GM12873 (cell line): ENCODE data around the gene IL1RAPL2.

ENCODE experiments used
- CTCF ChIP-seq: IDR thresholded peaks from 2 replicates; pipeline ENCODE4 v1.5.1; 2012; ENCODE audit warnings: low read depth, mild to moderate bottlenecking, moderate library complexity, low read length, control low read depth; ENCODE audit not compliant: insufficient read depth; ENCODE audit errors: missing control alignments

Gene IL1RAPL2

GRCh38 chrX:105610411-105610810 lies 1044.4 kb downstream of the IL1RAPL2 start:
- no peak for TF ChIP-seq CTCF

DNA sequence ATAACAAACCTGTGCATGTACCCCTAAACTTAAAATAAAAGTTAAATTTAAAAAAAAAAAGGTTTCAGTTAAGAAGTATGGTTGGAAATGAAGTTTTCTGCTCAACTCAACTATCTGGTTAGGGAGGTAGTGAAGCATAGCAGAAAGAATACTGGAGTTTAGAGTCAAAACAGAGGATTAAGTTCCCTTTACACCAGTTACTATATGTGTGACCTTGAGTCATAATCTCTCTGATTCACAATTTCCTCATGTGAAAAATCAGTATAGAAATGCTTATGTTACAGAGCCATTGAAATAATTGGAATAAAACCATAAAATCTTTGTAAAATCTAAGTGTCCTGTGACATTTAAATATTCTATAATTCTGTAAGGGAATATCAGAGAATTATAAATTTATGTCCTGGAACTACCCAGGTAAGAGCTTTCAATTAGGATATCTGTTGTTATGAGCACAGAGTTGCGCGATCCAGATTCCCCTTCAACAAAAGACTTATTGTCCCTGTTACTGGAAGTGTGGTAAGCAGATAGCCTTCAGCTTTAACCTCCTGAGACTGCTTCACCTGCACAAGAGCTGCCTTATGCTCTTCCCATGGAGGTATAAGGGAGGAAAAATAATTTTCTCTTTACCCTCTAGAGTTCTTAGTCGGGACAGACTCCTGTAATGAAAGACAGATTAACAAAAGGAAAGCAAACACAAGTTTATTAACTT lies 1052.5 kb downstream of the IL1RAPL2 start:
- no peak for TF ChIP-seq CTCF

DNA sequence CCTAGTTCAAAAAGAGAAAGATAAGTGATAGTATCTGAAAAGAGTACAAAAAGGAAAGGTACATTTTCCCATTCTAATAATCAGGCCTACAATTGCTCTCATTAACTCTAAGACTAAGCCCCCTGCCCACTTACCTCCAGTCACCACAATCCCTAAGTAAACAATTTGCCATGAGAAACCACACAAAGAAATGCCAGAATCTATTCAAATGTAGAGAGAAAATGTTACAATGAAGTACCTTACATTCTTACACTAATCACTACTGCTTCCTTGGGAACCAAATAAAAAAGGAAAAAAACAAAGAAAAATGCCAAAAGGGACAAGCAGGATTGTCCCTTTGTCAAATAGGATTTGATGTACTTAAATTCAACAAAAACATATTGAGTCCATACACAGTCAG lies 1068.2 kb downstream of the IL1RAPL2 start:
- TF ChIP-seq CTCF: no peak

DNA sequence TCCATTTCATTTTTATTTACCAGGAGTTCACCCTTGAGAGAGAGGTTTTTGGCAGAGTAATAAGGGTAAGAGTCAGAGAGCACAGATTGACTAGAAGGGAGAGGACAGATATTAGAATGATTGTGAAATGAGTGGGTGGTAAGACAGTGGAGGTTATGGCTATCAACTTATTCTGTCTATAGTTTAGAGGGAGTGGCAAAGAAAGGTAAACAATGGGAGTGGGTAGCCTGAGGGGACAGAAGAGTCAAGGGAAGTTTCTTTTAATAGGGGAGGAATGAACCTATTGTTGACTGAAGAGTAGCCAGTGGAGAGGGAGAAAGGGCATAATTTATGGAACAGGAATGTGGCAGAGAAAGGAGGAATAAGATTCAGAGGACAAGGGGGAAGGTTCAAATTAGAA lies 1069.8 kb downstream of the IL1RAPL2 start:
- no peak for TF ChIP-seq CTCF

DNA sequence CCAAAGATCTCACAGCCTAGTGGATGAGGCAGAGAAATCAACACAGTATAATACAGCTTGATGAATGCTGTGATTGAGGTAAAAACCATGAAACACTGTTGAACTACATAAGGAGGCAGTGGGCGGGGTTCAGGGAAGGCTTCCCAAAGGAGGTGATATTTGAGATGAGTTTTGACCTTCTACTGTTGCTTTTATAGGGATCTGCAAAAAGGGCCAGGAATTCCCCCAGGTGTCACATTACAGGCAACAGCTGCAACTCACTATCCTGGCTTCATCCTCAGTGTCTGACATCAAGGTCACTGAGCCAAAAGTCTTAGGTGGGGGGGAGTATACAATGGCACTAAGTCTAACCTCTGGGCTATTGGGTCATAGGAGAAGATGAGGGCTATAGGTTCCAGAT lies 1070.7 kb downstream of the IL1RAPL2 start:
- no peak for TF ChIP-seq CTCF

DNA sequence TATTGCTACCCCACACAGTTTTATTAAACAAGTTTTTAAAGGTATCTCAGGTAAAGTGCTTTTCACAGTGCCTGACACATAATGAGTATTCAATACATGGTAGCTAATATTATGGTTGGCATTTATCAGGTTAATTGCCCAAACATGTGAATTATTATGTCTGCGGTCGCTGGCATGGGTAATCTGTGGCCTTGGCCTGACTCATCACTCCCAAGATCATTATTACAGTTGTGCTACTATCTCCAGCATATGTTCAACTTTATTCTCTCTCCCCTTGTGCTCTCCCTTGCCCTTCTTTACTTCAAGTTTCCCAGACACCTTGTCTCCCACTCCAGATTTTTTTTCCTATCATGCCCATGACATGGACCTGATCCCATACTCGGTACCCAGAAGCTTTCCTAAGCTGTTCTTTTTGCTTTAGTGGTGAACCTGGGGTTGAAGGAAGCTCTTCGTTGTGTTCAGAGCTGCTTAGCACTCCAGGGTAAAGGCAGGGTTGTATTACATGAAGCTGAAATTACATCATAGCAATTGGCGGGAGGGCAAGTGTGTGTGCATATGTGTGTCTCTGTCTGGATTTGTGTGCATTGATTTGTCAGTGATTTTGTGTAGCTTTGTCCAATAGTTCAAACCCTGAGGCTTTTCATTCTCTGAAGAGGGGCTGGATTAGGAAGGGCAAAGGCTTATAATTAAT lies 1079.8 kb downstream of the IL1RAPL2 start:
- TF ChIP-seq CTCF: no peak

DNA sequence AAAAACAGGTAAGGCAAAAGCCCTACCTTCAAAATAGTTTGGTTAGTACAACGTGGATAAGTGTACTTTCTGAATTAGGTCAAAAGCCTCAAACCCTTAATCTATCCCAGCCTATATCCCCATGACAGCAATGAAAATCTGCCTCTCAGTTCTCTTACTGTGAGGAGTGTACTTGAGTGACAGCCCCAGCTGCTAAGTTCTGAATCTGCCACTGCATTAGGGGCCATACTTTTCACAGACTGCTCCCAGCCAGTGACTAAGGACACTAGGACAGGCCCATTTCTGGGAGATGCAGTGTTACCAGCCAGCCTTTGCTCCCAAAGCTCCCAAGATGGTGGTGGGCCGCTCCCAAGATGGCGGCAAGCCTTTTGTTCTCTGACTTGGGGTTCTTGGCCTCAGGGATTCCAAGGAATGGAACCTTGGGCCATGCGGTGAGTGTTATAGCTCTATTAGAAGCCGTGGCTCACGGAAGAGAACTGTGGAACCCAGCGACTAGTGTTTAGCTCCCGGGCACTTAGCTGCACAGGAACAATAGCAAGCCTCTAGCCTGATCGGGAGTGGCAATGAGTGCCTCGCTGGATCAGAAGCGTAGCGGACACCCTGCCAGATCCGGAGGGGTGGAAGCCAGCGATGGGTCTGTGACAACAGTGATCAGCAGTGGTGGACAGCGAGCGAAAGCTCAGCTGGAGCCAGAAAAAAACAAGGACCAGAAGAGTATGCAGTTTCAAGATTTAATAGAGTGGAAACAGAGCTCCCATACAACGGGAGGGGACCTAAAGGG lies 1080.8 kb downstream of the IL1RAPL2 start:
- TF ChIP-seq CTCF: no peak
